VCaP (cell line): Measurements from ENCODE around the gene NAPSA.
"Not testable (repeated sequence)": the region's sequence is repeated elsewhere in the genome, so short reads cannot be mapped to it uniquely, and the experiment has no call there.

Experiments used
- H3K27ac ChIP-seq: fragments of 450-650 bp; 2 replicates; pipeline ENCODE4 v1.5.1; 2017
- TF ChIP-seq, protein P1 (sequence below): fragments of 450-650 bp; conservative IDR thresholded peaks from 2 replicates; pipeline ENCODE4 v1.5.1; 2017; ENCODE audit warnings: mild to moderate bottlenecking, moderate library complexity

Gene NAPSA

DNA sequence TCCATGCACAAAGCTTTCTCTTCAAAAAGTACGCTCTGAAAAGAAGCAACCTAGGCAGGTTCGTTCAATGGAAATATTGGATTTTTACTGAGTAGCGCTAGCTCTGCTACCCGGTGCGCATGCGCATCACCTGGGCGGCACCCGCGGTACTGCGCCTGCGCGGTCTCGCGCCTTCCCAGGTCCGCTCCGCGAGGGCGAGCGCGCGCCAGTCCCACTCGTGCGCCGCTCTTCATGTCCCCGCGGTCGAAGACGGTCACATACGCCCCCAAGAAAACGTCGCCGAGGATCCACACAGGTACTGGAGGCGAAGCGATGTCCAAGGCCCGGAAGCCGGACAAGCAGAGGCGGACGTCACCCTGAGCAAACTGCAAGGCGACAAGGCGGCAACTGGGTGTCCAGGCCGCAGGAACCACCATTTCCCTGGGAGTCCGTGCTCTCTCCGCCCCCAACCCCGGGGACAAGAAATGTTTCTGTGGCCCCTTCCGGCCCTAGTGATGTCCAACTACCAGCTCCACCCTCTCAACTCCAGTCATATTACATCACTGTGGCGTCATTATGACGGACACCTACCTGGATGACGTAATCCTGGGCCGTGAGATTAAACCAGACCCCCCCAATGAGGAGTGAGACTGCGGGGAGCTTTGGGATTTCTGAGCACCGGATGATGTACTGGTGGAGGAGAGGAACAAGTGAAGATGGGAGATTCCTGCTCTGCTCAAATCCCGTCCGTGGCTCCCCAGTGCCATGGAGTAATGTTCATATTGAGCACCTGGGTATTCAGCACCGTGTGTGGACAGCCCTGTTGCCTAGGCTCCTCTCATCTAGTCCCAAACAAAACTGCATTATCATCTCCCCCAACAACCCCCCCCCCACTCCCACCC, 31.5 kb downstream of the NAPSA start:
- TF ChIP-seq, protein P1, sequence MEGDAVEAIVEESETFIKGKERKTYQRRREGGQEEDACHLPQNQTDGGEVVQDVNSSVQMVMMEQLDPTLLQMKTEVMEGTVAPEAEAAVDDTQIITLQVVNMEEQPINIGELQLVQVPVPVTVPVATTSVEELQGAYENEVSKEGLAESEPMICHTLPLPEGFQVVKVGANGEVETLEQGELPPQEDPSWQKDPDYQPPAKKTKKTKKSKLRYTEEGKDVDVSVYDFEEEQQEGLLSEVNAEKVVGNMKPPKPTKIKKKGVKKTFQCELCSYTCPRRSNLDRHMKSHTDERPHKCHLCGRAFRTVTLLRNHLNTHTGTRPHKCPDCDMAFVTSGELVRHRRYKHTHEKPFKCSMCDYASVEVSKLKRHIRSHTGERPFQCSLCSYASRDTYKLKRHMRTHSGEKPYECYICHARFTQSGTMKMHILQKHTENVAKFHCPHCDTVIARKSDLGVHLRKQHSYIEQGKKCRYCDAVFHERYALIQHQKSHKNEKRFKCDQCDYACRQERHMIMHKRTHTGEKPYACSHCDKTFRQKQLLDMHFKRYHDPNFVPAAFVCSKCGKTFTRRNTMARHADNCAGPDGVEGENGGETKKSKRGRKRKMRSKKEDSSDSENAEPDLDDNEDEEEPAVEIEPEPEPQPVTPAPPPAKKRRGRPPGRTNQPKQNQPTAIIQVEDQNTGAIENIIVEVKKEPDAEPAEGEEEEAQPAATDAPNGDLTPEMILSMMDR, result no peak
- H3K27ac ChIP-seq, result peak overlapping the region; percentile 64; the same call in 1 of the 2 replicates

DNA sequence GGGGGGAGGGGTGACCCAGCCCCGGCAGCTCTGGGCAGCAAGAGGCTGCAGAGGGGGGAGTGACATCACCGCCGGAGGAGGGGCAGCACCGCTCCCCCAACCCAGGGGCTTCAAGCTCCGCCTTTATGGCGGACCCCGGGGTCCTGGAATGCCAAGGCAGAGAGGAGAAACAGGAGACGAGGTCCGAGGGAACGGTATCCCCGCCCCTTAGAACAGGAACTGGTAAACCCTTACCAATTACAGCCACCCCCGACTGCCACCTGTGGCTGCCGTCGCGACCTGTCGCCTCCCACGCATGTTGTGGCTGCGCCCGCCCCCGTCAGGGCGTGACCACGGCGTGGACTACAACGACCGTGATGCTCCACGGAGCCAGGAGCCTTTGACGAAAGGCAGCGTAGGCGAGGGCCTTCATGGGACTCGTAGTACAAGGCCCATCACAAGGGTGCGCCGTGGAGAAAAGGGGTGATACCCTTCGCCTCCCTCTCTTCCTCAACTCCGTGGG, 32.2 kb downstream of the NAPSA start:
- peak overlapping the region; percentile 64; the same call in 1 of the 2 replicates for H3K27ac ChIP-seq
- TF ChIP-seq, protein P1, result no peak

DNA sequence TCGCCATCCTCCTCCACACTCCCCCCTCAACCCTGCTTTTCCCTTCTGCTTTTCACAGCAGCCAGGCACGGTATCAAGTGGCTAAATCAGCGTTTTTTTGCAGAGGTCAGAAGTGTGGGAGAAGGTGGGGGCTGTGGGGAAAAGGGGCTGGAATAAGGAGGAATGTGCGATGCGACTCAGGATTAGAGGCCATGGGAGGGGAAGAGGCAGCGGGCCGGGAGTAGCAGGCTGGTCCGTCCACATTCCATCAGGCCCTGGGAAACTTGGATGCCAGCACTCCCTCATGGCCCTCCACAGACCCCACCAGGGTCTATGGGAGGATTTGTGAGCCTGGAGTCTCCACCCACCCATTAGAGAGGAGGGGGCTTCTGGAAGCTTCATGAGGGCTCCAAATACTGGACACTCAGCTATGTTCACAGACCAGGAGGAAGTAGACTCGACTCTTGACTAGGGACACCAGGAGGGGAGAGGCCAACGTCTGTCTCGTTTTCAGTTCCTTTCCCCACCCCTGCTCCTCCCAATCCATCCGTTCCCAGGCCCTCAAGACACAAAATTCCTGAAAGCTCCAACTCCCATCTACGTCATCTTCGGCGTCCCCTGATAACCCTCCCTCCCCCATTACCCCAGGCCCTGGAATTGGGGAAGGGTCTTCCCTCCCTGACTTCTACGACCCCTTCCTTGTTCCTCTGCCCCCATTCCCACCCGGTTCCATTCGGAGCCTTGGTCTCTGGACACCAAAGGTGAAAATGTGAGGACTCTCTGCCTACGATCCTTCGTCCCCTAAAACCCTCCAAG, 33.0 kb downstream of the NAPSA start:
- TF ChIP-seq, protein P1, result no peak
- no peak overlapping the region for H3K27ac ChIP-seq

DNA sequence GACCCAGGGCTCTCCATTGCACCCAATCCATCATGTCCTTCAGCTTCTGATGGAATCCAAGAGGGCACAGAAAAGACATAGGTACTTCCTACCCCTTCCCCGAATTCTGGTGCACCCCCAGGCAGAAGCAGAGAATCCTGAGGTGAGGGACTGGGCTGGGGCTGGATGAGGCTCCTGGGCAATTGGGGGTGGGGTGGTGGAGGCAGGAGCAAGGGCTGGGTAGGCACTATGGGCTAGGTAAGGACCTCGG, 33.5 kb downstream of the NAPSA start:
- TF ChIP-seq, protein P1, result no peak
- no peak overlapping the region for H3K27ac ChIP-seq

DNA sequence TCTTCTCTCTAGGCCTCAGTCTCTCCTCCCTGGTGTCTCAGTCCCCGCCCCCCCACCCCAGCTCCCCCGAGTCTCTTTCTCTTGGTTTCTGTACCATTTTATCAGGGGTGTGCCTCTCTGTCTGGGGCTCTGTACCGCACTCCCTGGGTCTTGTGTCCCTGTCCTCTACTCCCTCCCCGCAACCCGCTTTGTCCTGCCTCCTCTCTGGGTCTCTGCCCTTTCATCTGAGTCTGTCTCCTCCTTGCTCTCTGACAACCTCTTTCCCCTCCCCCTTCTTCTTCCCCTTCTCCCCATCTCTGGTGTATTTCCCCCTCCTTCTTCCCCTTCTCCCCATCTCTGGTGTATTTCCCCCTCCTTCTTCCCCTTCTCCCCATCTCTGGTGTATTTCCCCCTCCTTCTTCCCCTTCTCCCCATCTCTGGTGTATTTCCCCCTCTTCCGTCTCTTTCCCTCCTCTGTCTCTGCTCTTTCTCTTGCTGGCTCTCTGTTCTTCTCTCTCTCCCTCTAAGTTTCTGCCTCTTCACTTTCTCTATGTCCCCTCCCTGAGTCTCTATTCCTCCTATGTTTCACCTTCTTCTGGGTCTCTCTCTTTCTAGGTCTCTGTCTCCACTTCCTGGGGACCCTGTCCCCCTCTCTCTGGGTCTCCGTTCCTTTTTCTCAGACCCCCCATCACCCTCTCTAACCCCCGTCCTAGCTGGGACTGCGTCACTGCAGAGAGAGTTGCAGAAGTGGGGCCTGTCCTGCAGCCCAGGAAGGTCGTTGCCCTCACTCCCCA, 34.0 kb downstream of the NAPSA start:
- TF ChIP-seq, protein P1, result no peak
- no peak overlapping the region for H3K27ac ChIP-seq

DNA sequence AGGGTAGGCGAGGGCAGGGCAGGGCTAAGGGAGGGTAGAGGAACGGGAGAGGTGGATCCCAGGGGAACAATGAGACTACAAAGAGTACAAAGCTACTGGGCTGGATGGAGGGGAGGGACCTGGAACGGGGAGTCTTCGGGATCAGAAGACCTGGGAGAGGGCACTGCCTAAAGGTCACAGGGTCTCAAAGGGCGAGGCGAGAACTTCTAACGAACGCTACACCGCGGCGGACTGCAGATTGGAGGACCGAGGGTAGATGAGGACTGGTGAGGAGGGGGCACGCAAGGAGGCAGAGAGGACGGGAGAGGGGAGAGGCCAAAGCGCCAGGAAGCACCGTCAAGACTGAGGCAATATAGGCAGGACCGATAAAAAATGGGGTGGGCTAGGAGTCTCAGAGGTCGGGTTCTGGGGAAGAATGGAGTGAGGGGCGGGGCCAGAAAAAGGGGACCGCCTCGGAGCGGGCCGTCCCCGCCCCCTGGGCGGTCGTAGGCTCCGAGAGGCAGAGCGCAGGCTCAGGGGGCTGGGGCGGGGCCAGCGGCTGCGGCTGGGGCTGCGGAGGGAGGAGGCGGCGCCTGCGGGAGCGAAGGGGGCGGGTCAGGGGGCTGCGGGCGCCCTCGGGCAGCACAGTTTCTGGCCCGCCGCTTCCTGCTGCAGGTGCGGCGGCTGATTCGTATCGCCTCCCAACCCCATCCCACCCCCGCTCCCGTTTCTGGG, 34.9 kb downstream of the NAPSA start:
- H3K27ac ChIP-seq, result no peak overlapping the region
- TF ChIP-seq, protein P1, result no peak

DNA sequence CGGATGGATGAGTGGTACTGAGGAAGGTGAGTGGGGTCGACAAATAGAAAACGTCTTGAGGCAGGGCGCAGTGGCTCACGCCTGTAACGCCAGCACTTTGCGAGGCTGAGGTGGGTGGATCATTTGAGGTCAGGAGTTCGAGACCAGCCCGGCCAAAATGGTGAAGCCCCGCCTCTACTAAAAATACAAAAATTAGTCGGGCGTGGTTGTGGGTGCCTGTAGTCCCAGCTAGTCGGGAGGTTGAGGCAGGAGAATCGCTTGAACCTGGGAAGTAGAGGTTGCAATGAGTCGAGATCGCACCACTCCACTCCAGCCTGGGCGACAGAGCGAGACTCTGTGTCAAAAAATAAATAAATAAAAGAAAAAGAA, 35.5 kb downstream of the NAPSA start:
- not testable (repeated sequence) for H3K27ac ChIP-seq
